IPS-20b (cell line): ENCODE data around the gene KDM7A.
"Not testable (repeated sequence)": the region's sequence is repeated elsewhere in the genome, so short reads cannot be mapped to it uniquely, and the experiment has no call there.

Experiments
- H3K27ac ChIP-seq: one replicate; pipeline ENCODE4 v1.5.1; 2013; ENCODE audit warnings: low read length
- H3K27me3 ChIP-seq: 2 replicates; pipeline ENCODE4 v1.6.1; 2013; ENCODE audit warnings: mild to moderate bottlenecking, low read length, inconsistent platforms; ENCODE audit not compliant: insufficient read depth
- H3K36me3 ChIP-seq: 2 replicates; pipeline ENCODE4 v1.6.1; 2013; ENCODE audit warnings: low read depth, mild to moderate bottlenecking, inconsistent platforms, low read length, moderate library complexity; ENCODE audit not compliant: insufficient read depth
- H3K4me1 ChIP-seq: 2 replicates; pipeline ENCODE4 v1.6.1; 2013; ENCODE audit warnings: mild to moderate bottlenecking, control low read depth, inconsistent platforms, low read length, moderate library complexity; ENCODE audit not compliant: insufficient read depth
- H3K4me3 ChIP-seq: 2 replicates; pipeline ENCODE4 v1.5.1; 2013; ENCODE audit warnings: mild to moderate bottlenecking, low read length, inconsistent platforms
- H3K9ac ChIP-seq: 2 replicates; pipeline ENCODE4 v1.6.1; 2013; ENCODE audit warnings: low read depth, mild to moderate bottlenecking, inconsistent platforms, low read length, moderate library complexity
- H3K9me3 ChIP-seq: 2 replicates; pipeline ENCODE4 v1.6.1; 2013; ENCODE audit warnings: mild to moderate bottlenecking, low read depth, low read length, inconsistent platforms; ENCODE audit not compliant: insufficient read depth

KDM7A gene

DNA sequence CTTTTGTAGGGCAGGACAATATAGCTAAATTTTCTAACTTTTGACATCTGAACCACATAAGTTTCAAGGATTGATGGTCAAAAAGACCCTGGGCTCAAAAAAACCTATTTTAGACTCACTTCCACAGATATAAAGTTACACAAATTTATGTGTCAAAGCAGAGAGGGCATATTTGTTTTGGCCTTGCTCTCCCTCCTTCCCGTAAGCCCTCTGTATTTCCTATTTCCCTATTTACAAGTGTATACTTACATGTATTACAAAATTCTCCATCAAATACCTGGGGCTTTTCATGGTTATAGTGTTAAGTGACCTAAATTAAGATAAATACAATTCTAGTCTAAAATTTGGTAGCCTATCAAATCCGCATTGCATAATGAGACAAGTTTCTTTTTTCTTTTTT lies 2.6 kb downstream of the KDM7A start:
- Histone ChIP-seq H3K9ac (no peak overlapping the region), H3K9me3 (no peaks in the 10 kb centered on the region), H3K4me1 (peaks cover 4% of the 10 kb centered on the region; the same call in 1 of the 2 replicates), H3K4me3 (no peak overlapping the region), H3K27me3 (peaks cover 20% of the 10 kb centered on the region), H3K27ac (no peak overlapping the region), H3K36me3 (no peaks in the 10 kb centered on the region)

DNA sequence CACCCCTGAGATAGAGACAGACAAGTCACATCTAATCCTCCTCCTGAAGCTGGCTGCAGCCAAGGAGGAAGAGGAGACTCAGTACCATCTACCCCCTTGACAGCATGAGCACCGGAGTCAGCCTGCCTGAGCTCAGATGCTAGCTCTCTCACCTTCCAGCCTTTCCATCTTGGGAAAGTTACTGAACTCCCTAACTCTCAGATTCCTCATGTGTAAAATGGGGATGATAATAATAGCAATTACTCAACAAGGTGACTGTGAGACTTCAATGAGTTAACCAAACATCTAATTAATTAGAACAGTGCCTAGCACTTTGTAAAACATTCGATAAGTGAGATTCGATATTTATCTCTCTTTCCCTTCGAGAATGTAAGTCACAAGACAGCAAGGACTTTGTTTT lies 6.4 kb downstream of the KDM7A start:
- Histone ChIP-seq H3K27ac (no peak overlapping the region), H3K36me3 (no peaks in the 10 kb centered on the region), H3K4me1 (peaks cover 4% of the 10 kb centered on the region), H3K27me3 (no peaks in the 10 kb centered on the region), H3K4me3 (no peak overlapping the region), H3K9me3 (no peaks in the 10 kb centered on the region), H3K9ac (no peak overlapping the region)

DNA sequence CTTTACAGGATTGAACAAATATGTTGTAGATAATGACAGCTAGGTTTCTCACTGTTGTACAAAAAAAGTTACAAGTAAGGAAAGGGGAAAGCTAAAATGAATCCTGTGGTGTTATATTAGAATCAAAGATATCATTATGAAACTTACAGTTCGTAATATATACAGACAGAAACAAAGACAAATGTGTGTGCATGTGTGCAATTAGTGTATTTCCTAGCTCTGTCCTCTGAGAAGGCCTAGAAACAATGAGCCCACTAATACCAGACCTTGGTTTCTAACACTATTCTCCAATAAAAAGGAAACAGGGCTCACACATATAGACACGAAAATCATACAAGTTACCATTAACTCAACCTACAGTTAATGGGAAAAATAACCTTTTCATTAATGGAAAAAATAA lies 8.0 kb downstream of the KDM7A start:
- H3K4me3 ChIP-seq = no peak overlapping the region
- H3K9me3 ChIP-seq = no peaks in the 10 kb centered on the region
- H3K27me3 ChIP-seq = no peaks in the 10 kb centered on the region
- no peaks in the 10 kb centered on the region for H3K36me3 ChIP-seq
- no peak overlapping the region for H3K9ac ChIP-seq
- H3K4me1 ChIP-seq = peaks cover 7% of the 10 kb centered on the region
- no peak overlapping the region for H3K27ac ChIP-seq

DNA sequence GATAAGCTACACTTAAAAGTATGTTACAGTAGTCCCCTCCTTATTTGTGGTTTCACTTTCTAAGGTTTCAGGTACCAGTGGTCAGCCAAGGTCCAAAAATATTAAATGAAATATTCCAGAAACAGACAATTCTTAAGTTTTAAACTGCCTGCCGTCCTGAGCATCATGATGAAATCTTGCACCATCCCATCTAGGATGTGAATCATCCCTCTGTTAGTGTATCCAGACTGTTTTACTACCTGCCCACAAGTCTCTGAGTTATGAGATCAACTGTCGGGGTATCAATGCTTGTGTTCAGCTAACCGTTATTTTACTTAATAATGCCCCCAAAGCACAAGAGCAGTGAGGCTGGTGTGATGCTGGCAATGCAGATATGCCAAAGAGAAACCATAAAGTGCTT lies 11.4 kb downstream of the KDM7A start:
- Histone ChIP-seq H3K36me3 (no peaks in the 10 kb centered on the region), H3K9me3 (no peaks in the 10 kb centered on the region), H3K4me1 (peaks cover 13% of the 10 kb centered on the region), H3K4me3 (no peak overlapping the region), H3K9ac (peak overlapping the region; percentile 35; the same call in 1 of the 2 replicates), H3K27ac (no peak overlapping the region), H3K27me3 (no peaks in the 10 kb centered on the region)

DNA sequence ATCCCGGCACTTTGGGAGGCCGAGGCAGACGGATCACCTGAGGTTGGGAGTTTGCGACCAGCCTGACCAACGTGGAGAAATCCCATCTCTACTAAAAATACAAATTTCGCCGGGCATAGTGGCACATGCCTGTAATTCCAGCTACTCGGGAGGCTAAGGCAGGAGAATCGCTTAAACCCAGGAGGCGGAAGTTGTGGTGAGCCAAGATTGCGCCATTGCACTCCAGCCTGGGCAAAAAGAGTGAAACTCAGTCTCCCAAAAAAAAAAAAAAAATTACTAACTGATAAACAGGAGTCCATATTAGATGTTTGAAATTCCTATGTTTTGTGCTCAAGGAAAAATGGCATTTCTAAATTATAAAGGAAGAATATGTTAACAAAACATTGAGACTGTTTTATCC lies 14.7 kb downstream of the KDM7A start:
- H3K4me3 ChIP-seq, H3K36me3 ChIP-seq, H3K27me3 ChIP-seq, H3K9ac ChIP-seq, H3K9me3 ChIP-seq, H3K27ac ChIP-seq: not testable (repeated sequence)
- peaks cover 23% of the 10 kb centered on the region for H3K4me1 ChIP-seq

DNA sequence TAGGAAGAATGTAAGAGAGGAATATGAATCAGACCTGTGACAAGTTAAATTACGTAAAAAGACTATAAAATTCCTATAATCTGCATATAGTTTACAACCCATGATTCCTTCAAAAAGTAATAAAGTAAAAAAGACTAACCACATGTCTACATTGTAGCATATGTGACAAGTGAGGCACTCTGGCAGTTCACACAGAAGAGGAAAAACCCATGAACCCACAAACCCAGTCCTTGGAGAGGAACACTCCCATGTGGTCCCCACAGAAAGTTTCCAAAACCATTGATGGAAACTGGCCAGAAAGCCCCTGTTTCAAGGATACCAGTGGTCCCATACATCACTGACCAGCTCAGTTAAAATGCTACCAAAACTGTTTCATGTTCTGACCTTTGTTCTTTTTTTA lies 15.7 kb downstream of the KDM7A start:
- Histone ChIP-seq H3K4me3 (no peak overlapping the region), H3K9ac (peak overlapping the region; percentile 58; the same call in 1 of the 2 replicates), H3K4me1 (peaks cover 23% of the 10 kb centered on the region), H3K27me3 (no peaks in the 10 kb centered on the region), H3K36me3 (no peaks in the 10 kb centered on the region), H3K9me3 (no peaks in the 10 kb centered on the region), H3K27ac (no peak overlapping the region)

DNA sequence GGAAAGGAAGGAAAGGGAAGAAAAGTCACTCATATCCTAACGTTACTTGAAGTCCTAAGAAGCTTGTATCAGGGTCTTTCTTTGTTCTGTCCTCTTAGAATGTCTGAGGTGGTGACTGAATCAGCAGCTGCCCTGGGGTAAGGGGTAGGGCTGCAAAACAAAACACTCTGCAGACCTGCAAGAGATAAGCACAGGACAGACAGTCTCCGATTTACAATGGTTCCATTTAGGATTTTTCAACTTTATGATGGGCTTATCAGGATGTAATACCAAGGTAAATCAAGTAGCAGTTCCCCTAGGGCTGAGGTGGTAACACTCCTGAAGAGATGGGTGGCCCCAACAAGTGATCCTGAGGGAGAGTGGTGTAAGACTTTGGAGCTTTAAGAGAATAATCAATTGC lies 16.5 kb downstream of the KDM7A start:
- Histone ChIP-seq H3K9ac (peak overlapping the region; percentile 58), H3K4me3 (peak overlapping the region; percentile 25), H3K27ac (no peak overlapping the region), H3K27me3 (no peaks in the 10 kb centered on the region), H3K9me3 (no peaks in the 10 kb centered on the region), H3K4me1 (peaks cover 24% of the 10 kb centered on the region), H3K36me3 (no peaks in the 10 kb centered on the region)

DNA sequence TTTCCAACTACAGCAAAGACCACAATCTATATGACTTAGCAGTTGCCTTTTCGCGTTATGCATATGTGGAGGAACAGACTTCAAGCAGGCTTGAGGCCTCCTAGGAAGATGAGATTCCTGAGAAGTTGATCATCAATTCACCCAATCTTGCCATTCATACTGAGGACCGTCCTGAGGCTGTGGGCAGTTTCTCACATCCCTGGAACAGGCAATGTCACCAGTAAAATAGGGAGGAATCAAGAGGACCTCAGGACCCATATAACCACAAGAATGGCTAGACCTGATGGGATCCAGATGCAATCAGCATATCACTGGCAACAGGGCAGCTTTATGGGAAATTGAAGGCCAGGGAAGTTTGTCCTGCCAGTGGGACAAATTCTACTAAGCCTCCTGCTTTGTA lies 17.3 kb downstream of the KDM7A start:
- H3K27me3 ChIP-seq = no peaks in the 10 kb centered on the region
- H3K9ac ChIP-seq = no peak overlapping the region
- no peak overlapping the region for H3K4me3 ChIP-seq
- H3K27ac ChIP-seq = no peak overlapping the region
- H3K4me1 ChIP-seq = peaks cover 27% of the 10 kb centered on the region
- no peaks in the 10 kb centered on the region for H3K9me3 ChIP-seq
- H3K36me3 ChIP-seq = no peaks in the 10 kb centered on the region

DNA sequence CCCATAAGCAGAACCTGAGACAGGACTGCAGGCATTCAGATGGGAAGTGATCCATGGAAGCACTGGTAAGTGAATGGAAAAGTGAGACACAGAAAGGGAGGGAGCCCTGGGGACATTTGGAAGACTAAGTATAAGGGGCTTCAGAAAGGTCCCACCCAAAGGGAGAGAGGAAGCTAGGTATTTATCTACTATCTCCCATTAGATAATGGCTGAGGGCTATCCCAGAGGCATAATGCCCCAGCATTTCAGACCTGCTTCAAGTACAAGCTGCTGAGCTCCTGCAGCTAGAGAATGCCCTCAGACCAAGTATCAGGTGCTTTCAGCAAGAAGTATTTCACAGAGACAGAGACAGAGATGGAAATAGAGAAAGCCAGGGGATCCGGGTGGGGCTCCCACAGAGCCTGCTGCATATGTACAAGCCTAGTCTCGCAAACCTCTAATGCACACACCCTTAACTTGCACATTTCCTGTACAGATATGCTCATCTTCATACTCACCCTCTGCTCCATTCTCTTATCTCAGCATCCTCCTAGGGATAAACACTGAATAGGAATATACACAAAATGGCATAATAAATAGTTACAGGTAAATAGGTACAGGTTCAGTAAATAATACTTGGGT lies 20.2 kb downstream of the KDM7A start:
- Histone ChIP-seq H3K4me1 (peaks cover 23% of the 10 kb centered on the region), H3K27me3 (no peaks in the 10 kb centered on the region), H3K9ac (no peak overlapping the region), H3K36me3 (no peaks in the 10 kb centered on the region), H3K9me3 (no peaks in the 10 kb centered on the region), H3K4me3 (no peak overlapping the region), H3K27ac (no peak overlapping the region)

DNA sequence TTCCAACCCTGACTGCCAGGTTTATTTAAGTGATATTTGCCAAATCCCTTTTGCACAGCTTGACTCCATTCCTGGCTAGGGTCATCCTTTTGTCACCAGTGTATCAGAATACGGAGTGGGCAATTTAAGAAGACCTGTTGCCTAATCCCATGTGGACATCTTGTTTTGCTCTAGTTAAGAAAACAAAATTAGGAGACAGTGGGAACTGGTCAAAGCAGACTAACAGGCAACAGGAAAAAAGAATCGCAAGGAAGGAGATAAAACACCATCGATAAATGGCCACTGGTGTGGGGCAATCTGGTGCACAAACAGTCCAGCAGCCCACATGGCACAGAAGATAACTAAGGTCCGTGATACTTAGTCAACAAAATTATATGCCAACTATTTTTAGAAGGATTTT lies 21.4 kb downstream of the KDM7A start:
- no peak overlapping the region for H3K9ac ChIP-seq
- no peak overlapping the region for H3K27ac ChIP-seq
- no peaks in the 10 kb centered on the region for H3K9me3 ChIP-seq
- H3K4me3 ChIP-seq = no peak overlapping the region
- H3K36me3 ChIP-seq = no peaks in the 10 kb centered on the region
- H3K4me1 ChIP-seq = peaks cover 16% of the 10 kb centered on the region
- no peaks in the 10 kb centered on the region for H3K27me3 ChIP-seq

DNA sequence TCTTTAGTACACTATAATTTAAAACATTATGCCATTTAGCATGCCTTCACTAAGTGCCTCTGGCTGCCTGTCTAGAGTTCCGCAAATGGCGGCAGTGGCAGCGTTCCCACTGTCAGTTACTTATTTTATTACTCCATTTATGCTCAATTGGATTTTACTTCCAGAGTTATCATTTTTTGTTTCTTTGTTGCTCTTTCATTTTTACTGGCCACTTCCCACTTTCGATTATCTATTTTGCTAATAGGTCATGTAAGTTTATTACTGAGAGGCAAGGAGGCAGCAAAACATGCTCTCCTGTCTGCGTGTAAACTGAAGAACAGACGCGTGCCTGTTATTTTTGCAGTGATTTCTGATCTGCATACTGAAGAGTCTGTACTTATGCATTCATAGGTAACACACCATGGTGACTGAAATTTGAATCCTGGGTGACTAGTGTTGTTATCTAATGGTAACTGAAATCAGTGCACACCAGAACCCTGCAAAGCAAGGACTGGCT lies 23.1 kb downstream of the KDM7A start:
- Histone ChIP-seq H3K9ac (no peak overlapping the region), H3K4me3 (no peak overlapping the region), H3K4me1 (peaks cover 4% of the 10 kb centered on the region; the same call in 1 of the 2 replicates), H3K27me3 (no peaks in the 10 kb centered on the region), H3K27ac (no peak overlapping the region), H3K36me3 (no peaks in the 10 kb centered on the region), H3K9me3 (no peaks in the 10 kb centered on the region)

DNA sequence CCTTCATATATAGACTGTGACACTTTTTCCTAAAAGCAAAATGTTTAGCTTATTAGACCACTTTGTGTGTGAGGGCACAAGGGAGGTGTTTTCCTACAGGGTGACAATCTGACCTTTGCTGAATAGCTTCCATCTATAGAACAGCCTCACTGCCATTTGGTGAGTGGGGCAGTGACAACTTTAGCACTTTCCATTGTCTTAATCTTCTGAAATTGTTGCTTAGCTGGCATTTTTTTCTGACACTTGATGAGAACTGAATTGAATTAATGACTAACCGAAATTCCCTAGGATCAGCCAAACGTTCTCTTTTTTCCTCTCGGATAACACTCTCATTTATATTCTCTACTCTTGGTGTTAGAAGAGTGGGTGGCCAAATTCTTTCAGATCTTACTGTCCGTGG lies 30.2 kb downstream of the KDM7A start:
- no peaks in the 10 kb centered on the region for H3K9me3 ChIP-seq
- H3K27me3 ChIP-seq = no peaks in the 10 kb centered on the region
- no peaks in the 10 kb centered on the region for H3K4me1 ChIP-seq
- H3K9ac ChIP-seq = no peak overlapping the region
- H3K4me3 ChIP-seq = no peak overlapping the region
- H3K36me3 ChIP-seq = no peaks in the 10 kb centered on the region
- no peak overlapping the region for H3K27ac ChIP-seq
